ENCODE data around the gene CD33.

The CD33 gene

DNA sequence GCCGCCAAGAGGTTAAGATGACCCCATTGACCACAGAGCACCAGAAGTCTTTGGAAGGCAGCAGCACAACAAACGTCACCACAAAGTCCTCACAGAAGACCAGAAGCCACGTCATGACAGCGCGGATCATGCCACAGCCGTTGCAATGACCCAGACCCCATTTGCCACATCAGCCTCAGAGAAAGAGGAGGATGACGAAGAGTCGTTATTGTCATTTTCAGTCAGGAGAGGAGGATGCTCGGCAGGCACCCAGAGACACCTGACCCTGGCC lies 29.6 kb upstream of the CD33 start:
- Histone ChIP-seq H3K36me3 (ENCODE audit: insufficient read depth, low read length) (no peaks in the 10 kb centered on the region), H4K20me1 (ENCODE audit: insufficient read depth, low read length) (no peaks in the 10 kb centered on the region), H3K9me3 (ENCODE audit: insufficient read depth, low read length, severe bottlenecking) (no peaks in the 10 kb centered on the region), H3K4me2 (ENCODE audit: insufficient read depth, low read length) (no peak overlapping the region), H3K4me3 (ENCODE audit: low read depth in 1 of 2, low read length in 2 of 2) (no peak overlapping the region), H3K4me1 (ENCODE audit: insufficient read depth, low read length) (no peaks in the 10 kb centered on the region), H3K79me2 (ENCODE audit: insufficient read depth, low read length) (no peaks in the 10 kb centered on the region), H3K27ac (ENCODE audit: low read length) (no peak overlapping the region), H3K27me3 (ENCODE audit: insufficient read depth, low read length, poor library complexity) (no peaks in the 10 kb centered on the region), H2AFZ (ENCODE audit: low read depth, low read length) (no peak overlapping the region), H3K9ac (ENCODE audit: low read depth, low read length) (no peak overlapping the region)
- TF ChIP-seq EZH2 (IDR thresholded peaks at IDR 0.05; ENCODE audit: borderline replicate concordance, low read depth, low read length, severe bottlenecking): no peak
- TF ChIP-seq, protein P1, sequence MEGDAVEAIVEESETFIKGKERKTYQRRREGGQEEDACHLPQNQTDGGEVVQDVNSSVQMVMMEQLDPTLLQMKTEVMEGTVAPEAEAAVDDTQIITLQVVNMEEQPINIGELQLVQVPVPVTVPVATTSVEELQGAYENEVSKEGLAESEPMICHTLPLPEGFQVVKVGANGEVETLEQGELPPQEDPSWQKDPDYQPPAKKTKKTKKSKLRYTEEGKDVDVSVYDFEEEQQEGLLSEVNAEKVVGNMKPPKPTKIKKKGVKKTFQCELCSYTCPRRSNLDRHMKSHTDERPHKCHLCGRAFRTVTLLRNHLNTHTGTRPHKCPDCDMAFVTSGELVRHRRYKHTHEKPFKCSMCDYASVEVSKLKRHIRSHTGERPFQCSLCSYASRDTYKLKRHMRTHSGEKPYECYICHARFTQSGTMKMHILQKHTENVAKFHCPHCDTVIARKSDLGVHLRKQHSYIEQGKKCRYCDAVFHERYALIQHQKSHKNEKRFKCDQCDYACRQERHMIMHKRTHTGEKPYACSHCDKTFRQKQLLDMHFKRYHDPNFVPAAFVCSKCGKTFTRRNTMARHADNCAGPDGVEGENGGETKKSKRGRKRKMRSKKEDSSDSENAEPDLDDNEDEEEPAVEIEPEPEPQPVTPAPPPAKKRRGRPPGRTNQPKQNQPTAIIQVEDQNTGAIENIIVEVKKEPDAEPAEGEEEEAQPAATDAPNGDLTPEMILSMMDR (IDR thresholded peaks at IDR 0.05; ENCODE audit: borderline replicate concordance, extremely low read depth, low read length, poor library complexity, severe bottlenecking): no peak
- DNase-seq: no peak
- ATAC-seq (ENCODE audit: insufficient read depth, low read depth): no peak

DNA sequence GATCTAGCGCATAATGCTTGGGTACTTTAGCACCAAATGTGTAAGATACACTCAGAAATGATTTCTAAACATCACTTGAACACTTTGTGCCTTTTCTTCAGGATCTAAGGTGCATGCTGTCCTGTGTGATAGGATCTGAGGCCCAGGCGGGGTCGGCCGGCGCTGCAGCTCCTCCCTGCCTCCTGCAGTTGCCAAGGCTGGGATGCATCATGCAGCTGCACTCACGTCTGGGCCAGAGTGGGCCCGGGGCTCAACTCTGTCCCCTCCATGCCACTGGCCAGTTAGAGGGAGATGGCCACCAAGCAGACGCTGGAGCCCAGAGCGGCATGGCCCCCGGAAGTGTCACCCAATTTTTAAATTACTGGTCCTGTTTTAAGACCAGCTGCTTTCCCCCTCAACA lies 29.3 kb upstream of the CD33 start:
- Histone ChIP-seq H3K4me3 (ENCODE audit: low read depth in 1 of 2, low read length in 2 of 2) (no peak overlapping the region), H2AFZ (ENCODE audit: low read depth, low read length) (no peak overlapping the region), H3K79me2 (ENCODE audit: insufficient read depth, low read length) (no peaks in the 10 kb centered on the region), H3K9me3 (ENCODE audit: insufficient read depth, low read length, severe bottlenecking) (no peaks in the 10 kb centered on the region), H3K4me1 (ENCODE audit: insufficient read depth, low read length) (no peaks in the 10 kb centered on the region), H3K27me3 (ENCODE audit: insufficient read depth, low read length, poor library complexity) (no peaks in the 10 kb centered on the region), H3K27ac (ENCODE audit: low read length) (no peak overlapping the region), H3K4me2 (ENCODE audit: insufficient read depth, low read length) (no peak overlapping the region), H3K36me3 (ENCODE audit: insufficient read depth, low read length) (no peaks in the 10 kb centered on the region), H3K9ac (ENCODE audit: low read depth, low read length) (no peak overlapping the region), H4K20me1 (ENCODE audit: insufficient read depth, low read length) (no peaks in the 10 kb centered on the region)
- no peak for DNase-seq
- no peak for TF ChIP-seq EZH2 (IDR thresholded peaks at IDR 0.05; ENCODE audit: borderline replicate concordance, low read depth, low read length, severe bottlenecking)
- TF ChIP-seq, protein P1 (IDR thresholded peaks at IDR 0.05; ENCODE audit: borderline replicate concordance, extremely low read depth, low read length, poor library complexity, severe bottlenecking): no peak
- ATAC-seq (ENCODE audit: insufficient read depth, low read depth): no peak

DNA sequence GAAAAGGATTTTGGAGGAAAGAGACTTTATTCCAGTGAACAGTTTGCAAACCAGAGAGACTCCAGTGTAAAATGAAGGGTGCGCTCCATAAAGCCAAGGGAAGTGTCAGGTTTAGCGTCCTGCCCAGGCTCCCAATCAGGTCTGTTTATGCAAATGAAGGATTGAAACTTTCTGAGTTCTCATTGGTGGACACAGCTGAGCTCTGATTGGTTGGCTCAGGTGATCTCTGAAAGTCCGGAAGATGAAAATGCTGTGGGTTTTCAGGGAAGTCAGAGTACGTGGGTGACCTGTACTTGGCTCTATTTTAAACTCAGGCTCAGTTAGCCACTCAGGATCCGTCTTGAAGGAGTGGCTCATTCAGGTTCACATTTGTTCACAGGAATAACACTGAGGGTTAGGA lies 28.7 kb upstream of the CD33 start:
- H3K9me3 ChIP-seq (ENCODE audit: insufficient read depth, low read length, severe bottlenecking): no peaks in the 10 kb centered on the region
- no peaks in the 10 kb centered on the region for H3K27me3 ChIP-seq (ENCODE audit: insufficient read depth, low read length, poor library complexity)
- ATAC-seq (ENCODE audit: insufficient read depth, low read depth) (no peak), DNase-seq (no peak)
- H3K9ac ChIP-seq (ENCODE audit: low read depth, low read length): no peak overlapping the region
- no peaks in the 10 kb centered on the region for H4K20me1 ChIP-seq (ENCODE audit: insufficient read depth, low read length)
- no peaks in the 10 kb centered on the region for H3K36me3 ChIP-seq (ENCODE audit: insufficient read depth, low read length)
- no peak overlapping the region for H3K4me3 ChIP-seq (ENCODE audit: low read depth in 1 of 2, low read length in 2 of 2)
- H3K4me2 ChIP-seq (ENCODE audit: insufficient read depth, low read length): no peak overlapping the region
- no peak for TF ChIP-seq EZH2 (IDR thresholded peaks at IDR 0.05; ENCODE audit: borderline replicate concordance, low read depth, low read length, severe bottlenecking)
- TF ChIP-seq, protein P1 (IDR thresholded peaks at IDR 0.05; ENCODE audit: borderline replicate concordance, extremely low read depth, low read length, poor library complexity, severe bottlenecking): no peak
- H2AFZ ChIP-seq (ENCODE audit: low read depth, low read length): no peak overlapping the region
- no peaks in the 10 kb centered on the region for H3K79me2 ChIP-seq (ENCODE audit: insufficient read depth, low read length)
- H3K4me1 ChIP-seq (ENCODE audit: insufficient read depth, low read length): no peaks in the 10 kb centered on the region
- no peak overlapping the region for H3K27ac ChIP-seq (ENCODE audit: low read length)

DNA sequence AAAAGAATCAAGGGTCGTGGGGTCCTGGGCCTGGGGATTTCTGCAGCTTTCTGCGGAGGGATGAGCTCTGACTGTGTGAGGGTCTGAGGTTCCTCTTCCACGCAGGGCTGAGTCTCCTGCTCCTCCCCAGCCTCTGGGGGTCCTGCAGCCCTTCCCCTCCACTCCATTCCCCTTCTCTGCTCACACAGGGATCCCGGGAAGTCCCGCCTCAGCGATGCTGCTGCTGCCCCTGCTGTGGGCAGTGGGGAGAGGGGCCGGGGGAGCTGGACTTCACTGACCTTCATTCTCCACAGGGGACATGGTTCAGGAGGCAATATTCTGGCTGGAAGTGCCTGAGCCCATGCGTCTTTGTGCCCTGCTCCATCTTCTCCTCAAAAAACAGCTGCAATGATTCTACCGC lies 26.2 kb upstream of the CD33 start:
- Histone ChIP-seq H3K4me3 (ENCODE audit: low read depth in 1 of 2, low read length in 2 of 2) (no peak overlapping the region), H3K27me3 (ENCODE audit: insufficient read depth, low read length, poor library complexity) (no peaks in the 10 kb centered on the region)
- no peak for TF ChIP-seq EZH2 (IDR thresholded peaks at IDR 0.05; ENCODE audit: borderline replicate concordance, low read depth, low read length, severe bottlenecking)
- TF ChIP-seq, protein P1 (IDR thresholded peaks at IDR 0.05; ENCODE audit: borderline replicate concordance, extremely low read depth, low read length, poor library complexity, severe bottlenecking): no peak

More for the DNA sequence above, 26.2 kb upstream of the CD33 start:
- Histone ChIP-seq H3K79me2 (ENCODE audit: insufficient read depth, low read length) (no peaks in the 10 kb centered on the region), H2AFZ (ENCODE audit: low read depth, low read length) (no peak overlapping the region), H3K4me1 (ENCODE audit: insufficient read depth, low read length) (no peaks in the 10 kb centered on the region), H4K20me1 (ENCODE audit: insufficient read depth, low read length) (no peaks in the 10 kb centered on the region), H3K27ac (ENCODE audit: low read length) (no peak overlapping the region), H3K4me2 (ENCODE audit: insufficient read depth, low read length) (no peak overlapping the region), H3K9ac (ENCODE audit: low read depth, low read length) (no peak overlapping the region), H3K9me3 (ENCODE audit: insufficient read depth, low read length, severe bottlenecking) (no peaks in the 10 kb centered on the region), H3K36me3 (ENCODE audit: insufficient read depth, low read length) (no peaks in the 10 kb centered on the region)
- ATAC-seq (ENCODE audit: insufficient read depth, low read depth) (no peak), DNase-seq (no peak)
